AG09319 (cell line): ENCODE measurements around the gene DNA2.
A peak's percentile ranks its signal among the peaks of the same experiment; 100 is the strongest.

Experiments
- DNase-seq: peaks from one replicate; pipeline ENCODE4 v3.0.0-alpha.2; 2010; ENCODE audit warnings: low read depth; ENCODE audit errors: extremely low read depth
- CTCF ChIP-seq: IDR thresholded peaks from 2 replicates; pipeline ENCODE4 v1.5.1; 2011; ENCODE audit warnings: low read depth, mild to moderate bottlenecking, inconsistent platforms, low read length, moderate library complexity

The DNA2 gene

GRCh38 chr10:68419376-68419775 is 52.4 kb downstream of the DNA2 start:
- no peak for TF ChIP-seq CTCF
- DNase-seq = no peak

DNA sequence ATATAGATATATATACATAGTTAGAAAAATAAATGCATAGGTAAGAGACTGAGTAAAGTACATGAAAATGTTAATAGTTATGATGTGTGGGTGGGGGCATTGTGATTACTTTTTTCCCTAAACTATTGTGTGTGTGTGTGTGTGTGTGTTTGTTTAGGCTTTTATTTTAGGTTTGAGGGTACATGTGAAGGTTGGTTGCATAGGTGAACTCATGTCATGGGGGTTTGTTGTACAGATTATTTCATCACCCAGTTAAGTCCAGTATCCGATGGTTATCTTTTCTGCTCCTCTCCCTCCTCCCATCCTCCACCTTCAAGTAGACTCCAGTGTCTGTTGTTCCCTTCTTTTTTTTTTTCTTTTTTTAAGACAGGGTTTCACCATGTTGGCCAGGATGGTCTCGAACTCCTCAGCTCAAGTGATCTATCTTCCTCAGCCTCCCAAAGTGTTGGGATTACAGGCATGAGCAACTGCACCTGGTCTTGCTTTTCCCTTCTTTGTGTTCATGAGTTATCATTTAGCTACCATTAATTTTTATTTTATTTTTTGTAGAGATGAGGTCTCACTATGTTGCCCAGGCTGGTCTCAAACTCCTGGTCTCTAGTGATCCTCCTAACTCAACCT is 62.8 kb downstream of the DNA2 start:
- no peak for TF ChIP-seq CTCF
- no peak for DNase-seq

DNA sequence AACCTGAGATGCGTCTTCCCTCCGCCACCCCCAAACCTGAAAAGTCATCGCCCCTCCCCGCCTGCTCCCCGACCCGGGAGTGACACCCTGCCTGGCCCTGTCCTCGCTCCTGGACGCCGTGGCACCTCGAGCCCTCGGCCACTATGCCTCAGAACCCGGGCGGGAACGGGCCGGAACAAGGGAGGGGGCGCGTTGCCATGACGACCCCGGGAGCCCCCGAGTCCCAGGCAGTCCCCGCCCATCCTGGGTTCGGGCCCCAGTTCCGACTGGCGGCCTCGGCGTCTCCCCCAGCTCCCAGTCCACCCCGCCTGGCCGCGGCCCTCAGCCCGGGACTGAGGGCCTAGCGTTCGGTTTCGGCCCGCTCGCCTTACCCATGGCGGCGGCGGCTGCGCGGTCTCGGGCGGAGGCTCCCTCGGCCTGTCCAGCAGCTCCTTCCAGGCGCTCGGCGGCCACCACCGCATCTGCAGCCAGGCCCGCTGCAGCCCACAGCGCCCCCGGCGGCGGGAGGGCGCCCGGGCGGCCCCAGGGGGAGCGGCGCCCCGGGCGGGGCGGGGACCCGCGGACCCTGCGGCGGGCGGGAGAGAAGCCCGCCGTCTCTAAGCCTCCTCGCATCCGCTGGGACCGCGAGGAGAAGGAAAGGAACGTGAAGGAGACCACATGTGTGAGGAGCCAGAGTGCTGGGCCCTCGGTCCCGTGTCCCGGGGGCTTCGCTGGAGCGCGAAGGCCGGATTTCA is 64.8 kb downstream of the DNA2 start, which contains the start of gene RUFY2:
Gene RUFY2, minus strand, starts transcription at position 463 of the 734 bp plus-strand sequence. Its CDS starts 88 bp downstream, at position 375.
- TF ChIP-seq CTCF = peak; percentile 19
- peak; percentile 44 for DNase-seq

DNA sequence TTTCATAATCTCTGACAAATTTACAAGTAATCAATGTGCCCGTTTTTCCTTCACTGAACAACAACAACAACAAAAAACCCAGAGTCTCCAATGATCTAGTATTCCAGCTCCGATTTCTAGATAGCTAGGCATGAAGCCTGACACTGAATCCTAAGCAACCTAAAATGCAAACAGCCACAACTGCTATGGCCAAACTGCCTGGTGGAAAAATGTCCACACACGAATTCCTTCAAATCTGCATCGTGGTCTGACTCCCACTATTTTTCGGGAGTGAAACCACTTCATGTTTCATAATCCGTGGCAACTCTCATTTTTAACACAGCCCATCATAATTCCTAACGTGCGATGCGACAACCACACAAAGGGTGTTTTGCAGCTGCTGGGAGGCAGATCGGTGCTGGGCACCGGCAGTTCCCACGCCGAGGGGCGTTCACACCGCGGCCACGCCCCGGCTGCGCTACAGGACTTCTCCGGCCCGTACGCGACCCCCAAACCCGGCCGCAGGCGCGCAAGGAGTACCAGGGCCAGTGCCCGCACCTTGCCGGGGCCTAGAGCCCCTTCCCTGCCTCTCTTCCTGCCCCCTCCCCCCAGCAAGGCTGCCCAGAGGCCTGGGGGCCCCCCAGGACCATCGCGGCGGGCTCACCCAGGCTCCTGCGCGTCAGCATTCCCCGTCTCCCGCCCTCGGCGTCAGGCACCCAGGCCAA is 65.5 kb downstream of the DNA2 start:
- peak; percentile 34 for DNase-seq

GRCh38 chr10:68403701-68404100 is 68.1 kb downstream of the DNA2 start:
- TF ChIP-seq CTCF = no peak

More for the DNA sequence above, 65.5 kb downstream of the DNA2 start:
- TF ChIP-seq CTCF = no peak

GRCh38 chr10:68402276-68402675 is 69.5 kb downstream of the DNA2 start:
- TF ChIP-seq CTCF = no peak
- DNase-seq = no peak

More at GRCh38 chr10:68403701-68404100, 68.1 kb downstream of the DNA2 start:
- DNase-seq = no peak

DNA sequence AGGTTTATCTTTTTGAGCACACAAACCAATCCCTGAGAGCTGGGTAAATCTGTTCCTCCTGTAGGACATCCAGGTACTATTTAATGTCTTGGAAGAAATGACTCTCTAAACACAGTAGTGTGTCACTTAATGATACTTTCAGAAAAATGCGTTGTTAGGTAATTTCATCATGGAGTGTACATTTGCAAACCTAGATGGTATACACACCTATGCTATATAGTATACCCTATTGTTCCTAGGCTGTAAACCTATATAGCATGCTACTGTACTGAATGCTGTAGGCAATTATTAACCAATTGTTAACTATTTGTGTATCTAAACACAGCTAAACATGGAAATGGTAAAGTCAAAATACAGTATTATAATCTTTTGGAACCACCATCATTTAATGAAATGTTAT is 74.8 kb downstream of the DNA2 start:
- no peak for TF ChIP-seq CTCF

More for the DNA sequence above, 74.8 kb downstream of the DNA2 start:
- no peak for DNase-seq
